Suprapubic skin (tissue), 4 donors: ENCODE measurements around the gene CATSPERD. TPM values are rescaled to one million over a fixed set of nuclear protein-coding genes. Genes with fewer than 3 reads are reported as not detected.

Source experiments
- DNase-seq, 2 donors: peaks; one replicate each; pipeline ENCODE4 v3.0.0-alpha.2; 2019; ENCODE audit warnings: low spot score in 2 of 2
- H3K27ac ChIP-seq: fragments of 200-600 bp; sonication (generic); one replicate; pipeline ENCODE4 v1.5.1; 2019
- H3K27me3 ChIP-seq: fragments of 200-600 bp; sonication (generic); one replicate; pipeline ENCODE4 v1.5.1; 2019
- H3K36me3 ChIP-seq: fragments of 200-600 bp; sonication (generic); one replicate; pipeline ENCODE4 v1.5.1; 2019
- H3K4me1 ChIP-seq: fragments of 200-600 bp; sonication (generic); one replicate; pipeline ENCODE4 v1.5.1; 2019
- H3K4me3 ChIP-seq: fragments of 200-600 bp; sonication (generic); one replicate; pipeline ENCODE4 v1.5.1; 2019; ENCODE audit warnings: mild to moderate bottlenecking
- H3K9me3 ChIP-seq: fragments of 200-600 bp; sonication (generic); one replicate; pipeline ENCODE4 v1.5.1; 2019
- EP300 ChIP-seq: sonication (generic); formaldehyde crosslinking; IDR thresholded peaks from one replicate; pipeline ENCODE4 v1.6.1; 2017; ENCODE audit warnings: antibody characterized with exemption
- POLR2A ChIP-seq, 2 donors: fragments of 450-650 bp; IDR thresholded peaks; one replicate each; pipeline ENCODE4 v1.6.1; 2017; ENCODE audit warnings: antibody characterized with exemption in 2 of 2, mild to moderate bottlenecking in 2 of 2, moderate library complexity in 2 of 2
- POLR2AphosphoS5 ChIP-seq, 3 donors: sonication (generic); formaldehyde crosslinking; IDR thresholded peaks; one replicate each; pipeline ENCODE4 v1.6.1; 2017; ENCODE audit warnings: antibody characterized with exemption in 3 of 3
- WGBS: methylation state at CpG from one replicate; pipeline ENCODE4 v1.1.5; 2018; 5-methylcytosine and 5-hydroxymethylcytosine counted together
- total RNA-seq, 4 donors: library from RNA; depleted of rRNA; stranded (reverse); fragments of >200 nt; gene quantifications; one replicate each; pipeline ENCODE4 v1.1.0, GENCODE V29; 2016
- TF ChIP-seq, protein P1 (sequence below), 2 donors: fragments of 200-600 bp in 1 of 2; fragments of 450-650 bp in 1 of 2; sonication (generic) in 1 of 2; IDR thresholded peaks; one replicate each; pipeline ENCODE4 v1.5.1; 2016 to 2019; ENCODE audit warnings: antibody characterized with exemption in 2 of 2, mild to moderate bottlenecking in 1 of 2, moderate library complexity in 1 of 2

CATSPERD gene
- total RNA-seq, 4 donors from 2014 or later = 0.24 TPM; not detected in 3

GRCh38 chr19:5691822-5692722, 28.4 kb upstream of the CATSPERD start:
- Histone ChIP-seq H3K27me3 (no peaks in the 10 kb centered on the region), H3K4me1 (peaks cover 33% of the 10 kb centered on the region), H3K9me3 (no peaks in the 10 kb centered on the region), H3K36me3 (peaks cover 54% of the 10 kb centered on the region), H3K4me3 (peak overlapping the region; percentile 71), H3K27ac (peak overlapping the region; percentile 91)
- TF ChIP-seq POLR2AphosphoS5 (IDR thresholded peaks at IDR 0.05) = no peak
- no peak for TF ChIP-seq POLR2A (IDR thresholded peaks at IDR 0.05)
- TF ChIP-seq EP300 = no peak
- TF ChIP-seq, protein P1, sequence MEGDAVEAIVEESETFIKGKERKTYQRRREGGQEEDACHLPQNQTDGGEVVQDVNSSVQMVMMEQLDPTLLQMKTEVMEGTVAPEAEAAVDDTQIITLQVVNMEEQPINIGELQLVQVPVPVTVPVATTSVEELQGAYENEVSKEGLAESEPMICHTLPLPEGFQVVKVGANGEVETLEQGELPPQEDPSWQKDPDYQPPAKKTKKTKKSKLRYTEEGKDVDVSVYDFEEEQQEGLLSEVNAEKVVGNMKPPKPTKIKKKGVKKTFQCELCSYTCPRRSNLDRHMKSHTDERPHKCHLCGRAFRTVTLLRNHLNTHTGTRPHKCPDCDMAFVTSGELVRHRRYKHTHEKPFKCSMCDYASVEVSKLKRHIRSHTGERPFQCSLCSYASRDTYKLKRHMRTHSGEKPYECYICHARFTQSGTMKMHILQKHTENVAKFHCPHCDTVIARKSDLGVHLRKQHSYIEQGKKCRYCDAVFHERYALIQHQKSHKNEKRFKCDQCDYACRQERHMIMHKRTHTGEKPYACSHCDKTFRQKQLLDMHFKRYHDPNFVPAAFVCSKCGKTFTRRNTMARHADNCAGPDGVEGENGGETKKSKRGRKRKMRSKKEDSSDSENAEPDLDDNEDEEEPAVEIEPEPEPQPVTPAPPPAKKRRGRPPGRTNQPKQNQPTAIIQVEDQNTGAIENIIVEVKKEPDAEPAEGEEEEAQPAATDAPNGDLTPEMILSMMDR (IDR thresholded peaks at IDR 0.05) = no peak
- DNase-seq = no peak
- 100% methylated on average over 2 of the region's 42 CpGs for WGBS

- no peaks in the 10 kb centered on the region for H3K9me3 ChIP-seq
- H3K27ac ChIP-seq = no peak overlapping the region
- H3K4me3 ChIP-seq = no peak overlapping the region
Observed at GRCh38 chr19:5692723-5693194, 27.7 kb upstream of the CATSPERD start.

GRCh38 chr19:5693195-5694166, 27.0 kb upstream of the CATSPERD start:
- Histone ChIP-seq H3K36me3 (peaks cover 67% of the 10 kb centered on the region), H3K27me3 (no peaks in the 10 kb centered on the region), H3K9me3 (no peaks in the 10 kb centered on the region), H3K4me3 (no peak overlapping the region), H3K27ac (no peak overlapping the region), H3K4me1 (peaks cover 28% of the 10 kb centered on the region)
- DNase-seq = no peak
- 86% methylated on average over 11 of the region's 39 CpGs for WGBS
- TF ChIP-seq POLR2AphosphoS5 (IDR thresholded peaks at IDR 0.05) = no peak
- TF ChIP-seq, protein P1 (IDR thresholded peaks at IDR 0.05) = no peak
- TF ChIP-seq EP300 = no peak
- no peak for TF ChIP-seq POLR2A (IDR thresholded peaks at IDR 0.05)

More at GRCh38 chr19:5692723-5693194, 27.7 kb upstream of the CATSPERD start:
- Histone ChIP-seq H3K4me1 (peaks cover 28% of the 10 kb centered on the region), H3K27me3 (no peaks in the 10 kb centered on the region), H3K36me3 (peaks cover 61% of the 10 kb centered on the region)
- no peak for DNase-seq
- TF ChIP-seq, protein P1 (IDR thresholded peaks at IDR 0.05) = no peak
- no peak for TF ChIP-seq EP300
- no peak for TF ChIP-seq POLR2A (IDR thresholded peaks at IDR 0.05)
- TF ChIP-seq POLR2AphosphoS5 (IDR thresholded peaks at IDR 0.05) = no peak
- 67% methylated on average over 1 of the region's 7 CpGs for WGBS

GRCh38 chr19:5694167-5694955, 26.1 kb upstream of the CATSPERD start:
- Histone ChIP-seq H3K4me3 (no peak overlapping the region), H3K27me3 (no peaks in the 10 kb centered on the region), H3K27ac (no peak overlapping the region), H3K9me3 (no peaks in the 10 kb centered on the region), H3K36me3 (peaks cover 76% of the 10 kb centered on the region), H3K4me1 (peaks cover 25% of the 10 kb centered on the region)
- DNase-seq = no peak
- 91% methylated on average over 38 of the region's 45 CpGs for WGBS
- TF ChIP-seq, protein P1 (IDR thresholded peaks at IDR 0.05) = no peak
- TF ChIP-seq EP300 (no peak), POLR2A (IDR thresholded peaks at IDR 0.05) (no peak), POLR2AphosphoS5 (IDR thresholded peaks at IDR 0.05) (no peak)
